ENCODE measurements around the gene IFT43. TPM values are rescaled to one million over a fixed set of nuclear protein-coding genes. Genes with fewer than 3 reads are reported as not detected.

The IFT43 gene
- total RNA-seq, 1 experiment from 2014 or later: 24.2 TPM

DNA sequence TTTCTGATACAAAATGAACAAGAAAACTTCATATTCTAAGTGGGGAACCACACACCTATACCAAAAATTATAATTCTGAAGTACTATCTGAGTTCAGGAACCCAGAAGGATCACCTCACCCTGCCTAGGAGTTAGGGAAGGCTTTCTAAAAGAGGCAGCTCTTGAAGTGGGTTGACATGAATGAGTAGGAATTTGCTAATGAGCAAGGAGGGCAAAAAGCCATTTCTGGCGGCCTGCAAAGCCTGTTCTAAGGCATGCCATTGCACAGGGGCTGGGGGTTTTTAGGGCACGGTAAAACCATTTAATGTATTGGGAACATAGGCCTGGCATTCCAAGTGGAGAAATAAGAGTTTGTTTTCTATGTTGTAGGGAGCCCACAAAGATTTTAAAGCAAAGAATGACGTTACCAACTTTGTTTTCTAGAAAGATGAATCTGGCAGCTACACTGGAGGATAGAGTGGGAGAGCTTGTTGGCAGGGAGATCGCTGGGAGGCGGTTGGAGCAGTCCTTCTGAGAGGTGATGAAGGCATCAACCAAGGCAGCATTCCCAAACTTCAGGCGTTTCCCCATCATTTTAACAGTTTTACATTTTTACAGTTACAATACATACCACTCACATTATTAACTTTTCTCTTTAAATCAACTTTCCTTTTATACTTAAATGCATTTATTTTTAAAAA is 14.1 kb downstream of the IFT43 start (continued):
- no peak for TF ChIP-seq EGR1 (IDR thresholded peaks at IDR 0.05; ENCODE audit: low read depth)

- Histone ChIP-seq H3K27me3 (ENCODE audit: insufficient read depth, low read length) (no peaks in the 10 kb centered on the region), H3K9me3 (ENCODE audit: control insufficient read depth in 1 of 2, insufficient read depth in 1 of 2, low read depth in 1 of 2, low read length in 2 of 2) (peaks cover 0 to 7% of the 10 kb centered on the region in 2 experiments; a peak in 1 of 4 replicates), H3K4me1 (ENCODE audit: control insufficient read depth in 1 of 2, insufficient read depth in 2 of 2, low read length in 2 of 2) (no peaks in the 10 kb centered on the region), H3K4me2 (ENCODE audit: low read length) (no peak overlapping the region), H3K27ac (ENCODE audit: low read depth, low read length) (no peak overlapping the region), H3K79me2 (ENCODE audit: insufficient read depth, low read length) (no peaks in the 10 kb centered on the region), H3K9me2 (ENCODE audit: insufficient read depth) (no peaks in the 10 kb centered on the region), H4K20me1 (ENCODE audit: insufficient read depth) (no peaks in the 10 kb centered on the region), H3K4me3 (replicated peaks in 1 of 2; ENCODE audit: low read depth in 1 of 2, low read length in 2 of 2) (no peak overlapping the region), H2AFZ (ENCODE audit: low read depth, low read length, poor library complexity, severe bottlenecking) (no peak overlapping the region), H3K9ac (ENCODE audit: low read length) (no peak overlapping the region), H3K36me3 (ENCODE audit: control insufficient read depth in 1 of 2, insufficient read depth in 2 of 2, low read length in 2 of 2) (peaks cover 15 to 23% of the 10 kb centered on the region in 2 experiments; a peak in 3 of 4 replicates)
- TF ChIP-seq POLR2A (IDR thresholded peaks at IDR 0.05; ENCODE audit: borderline replicate concordance, extremely low read depth, insufficient read depth, insufficient read length): no peak
- TF ChIP-seq, protein P1, sequence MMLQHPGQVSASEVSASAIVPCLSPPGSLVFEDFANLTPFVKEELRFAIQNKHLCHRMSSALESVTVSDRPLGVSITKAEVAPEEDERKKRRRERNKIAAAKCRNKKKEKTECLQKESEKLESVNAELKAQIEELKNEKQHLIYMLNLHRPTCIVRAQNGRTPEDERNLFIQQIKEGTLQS (IDR thresholded peaks at IDR 0.05): no peak
- no peak for TF ChIP-seq ZFX (IDR thresholded peaks at IDR 0.05)
- no peak for TF ChIP-seq SP1 (IDR thresholded peaks at IDR 0.05; ENCODE audit: low read depth)
- no peak for TF ChIP-seq EZH2phosphoT487 (IDR thresholded peaks at IDR 0.05; ENCODE audit: borderline replicate concordance)
- TF ChIP-seq ELF1 (IDR thresholded peaks at IDR 0.05; ENCODE audit: borderline replicate concordance, low read depth): no peak
- no peak for TF ChIP-seq MAX (IDR thresholded peaks at IDR 0.05)
- no peak for TF ChIP-seq REST (IDR thresholded peaks at IDR 0.05; ENCODE audit: low read depth)
- no peak for TF ChIP-seq EGR1 (IDR thresholded peaks at IDR 0.05; ENCODE audit: low read depth)
- TF ChIP-seq CBX3 (IDR thresholded peaks at IDR 0.05; ENCODE audit: low read depth): no peak
- TF ChIP-seq FOSL1 (IDR thresholded peaks at IDR 0.05; ENCODE audit: low read depth): no peak
- no peak for TF ChIP-seq RAD21 (IDR thresholded peaks at IDR 0.05; ENCODE audit: low read depth)
- TF ChIP-seq TCF7L2 (IDR thresholded peaks at IDR 0.05; ENCODE audit: borderline replicate concordance, extremely low read depth, insufficient read depth, insufficient read length): no peak
- no peak for TF ChIP-seq EZH2 (IDR thresholded peaks at IDR 0.05)
- TF ChIP-seq POLR2AphosphoS5 (IDR thresholded peaks at IDR 0.05; ENCODE audit: low read depth, low read length): no peak
- TF ChIP-seq JUND (IDR thresholded peaks at IDR 0.05): no peak
- TF ChIP-seq, protein P2, sequence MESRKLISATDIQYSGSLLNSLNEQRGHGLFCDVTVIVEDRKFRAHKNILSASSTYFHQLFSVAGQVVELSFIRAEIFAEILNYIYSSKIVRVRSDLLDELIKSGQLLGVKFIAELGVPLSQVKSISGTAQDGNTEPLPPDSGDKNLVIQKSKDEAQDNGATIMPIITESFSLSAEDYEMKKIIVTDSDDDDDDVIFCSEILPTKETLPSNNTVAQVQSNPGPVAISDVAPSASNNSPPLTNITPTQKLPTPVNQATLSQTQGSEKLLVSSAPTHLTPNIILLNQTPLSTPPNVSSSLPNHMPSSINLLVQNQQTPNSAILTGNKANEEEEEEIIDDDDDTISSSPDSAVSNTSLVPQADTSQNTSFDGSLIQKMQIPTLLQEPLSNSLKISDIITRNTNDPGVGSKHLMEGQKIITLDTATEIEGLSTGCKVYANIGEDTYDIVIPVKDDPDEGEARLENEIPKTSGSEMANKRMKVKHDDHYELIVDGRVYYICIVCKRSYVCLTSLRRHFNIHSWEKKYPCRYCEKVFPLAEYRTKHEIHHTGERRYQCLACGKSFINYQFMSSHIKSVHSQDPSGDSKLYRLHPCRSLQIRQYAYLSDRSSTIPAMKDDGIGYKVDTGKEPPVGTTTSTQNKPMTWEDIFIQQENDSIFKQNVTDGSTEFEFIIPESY (IDR thresholded peaks at IDR 0.05; ENCODE audit: extremely low read depth, insufficient replicate concordance, low read length): no peak
- no peak for TF ChIP-seq SIN3A (IDR thresholded peaks at IDR 0.05; ENCODE audit: low read depth)
- TF ChIP-seq, protein P3, sequence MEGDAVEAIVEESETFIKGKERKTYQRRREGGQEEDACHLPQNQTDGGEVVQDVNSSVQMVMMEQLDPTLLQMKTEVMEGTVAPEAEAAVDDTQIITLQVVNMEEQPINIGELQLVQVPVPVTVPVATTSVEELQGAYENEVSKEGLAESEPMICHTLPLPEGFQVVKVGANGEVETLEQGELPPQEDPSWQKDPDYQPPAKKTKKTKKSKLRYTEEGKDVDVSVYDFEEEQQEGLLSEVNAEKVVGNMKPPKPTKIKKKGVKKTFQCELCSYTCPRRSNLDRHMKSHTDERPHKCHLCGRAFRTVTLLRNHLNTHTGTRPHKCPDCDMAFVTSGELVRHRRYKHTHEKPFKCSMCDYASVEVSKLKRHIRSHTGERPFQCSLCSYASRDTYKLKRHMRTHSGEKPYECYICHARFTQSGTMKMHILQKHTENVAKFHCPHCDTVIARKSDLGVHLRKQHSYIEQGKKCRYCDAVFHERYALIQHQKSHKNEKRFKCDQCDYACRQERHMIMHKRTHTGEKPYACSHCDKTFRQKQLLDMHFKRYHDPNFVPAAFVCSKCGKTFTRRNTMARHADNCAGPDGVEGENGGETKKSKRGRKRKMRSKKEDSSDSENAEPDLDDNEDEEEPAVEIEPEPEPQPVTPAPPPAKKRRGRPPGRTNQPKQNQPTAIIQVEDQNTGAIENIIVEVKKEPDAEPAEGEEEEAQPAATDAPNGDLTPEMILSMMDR (IDR thresholded peaks at IDR 0.05 in 2 of 3, conservative IDR thresholded peaks at IDR 0.05 in 1 of 3; ENCODE audit: borderline replicate concordance in 1 of 3, insufficient read depth in 1 of 3, low read depth in 2 of 3, low read length in 2 of 3): no peak
- CTCF ChIA-PET: no interaction called here
- ATAC-seq (no peak), DNase-seq (ENCODE audit: low read depth, low spot score) (no peak)
- POLR2A ChIA-PET: no interaction called here
- intact Hi-C loops (cut with micrococcal nuclease): no loop called here
- RAD21 ChIA-PET (ENCODE audit: low non-redundant PET in 1 of 2, low total read pairs in 2 of 2, uncharacterized antibody in 2 of 2, unreplicated experiment in 2 of 2): no interaction called here
- BruUV-seq (replicated peaks): no TSS peak
Observed at GRCh38 chr14:76002383-76002782, 16.8 kb downstream of the IFT43 start.

Data from HCT116 (cell line).